ENCODE results near the gene TRIM65.
A peak's percentile ranks its signal among the peaks of the same experiment; 100 is the strongest.

The TRIM65 gene, protein sequence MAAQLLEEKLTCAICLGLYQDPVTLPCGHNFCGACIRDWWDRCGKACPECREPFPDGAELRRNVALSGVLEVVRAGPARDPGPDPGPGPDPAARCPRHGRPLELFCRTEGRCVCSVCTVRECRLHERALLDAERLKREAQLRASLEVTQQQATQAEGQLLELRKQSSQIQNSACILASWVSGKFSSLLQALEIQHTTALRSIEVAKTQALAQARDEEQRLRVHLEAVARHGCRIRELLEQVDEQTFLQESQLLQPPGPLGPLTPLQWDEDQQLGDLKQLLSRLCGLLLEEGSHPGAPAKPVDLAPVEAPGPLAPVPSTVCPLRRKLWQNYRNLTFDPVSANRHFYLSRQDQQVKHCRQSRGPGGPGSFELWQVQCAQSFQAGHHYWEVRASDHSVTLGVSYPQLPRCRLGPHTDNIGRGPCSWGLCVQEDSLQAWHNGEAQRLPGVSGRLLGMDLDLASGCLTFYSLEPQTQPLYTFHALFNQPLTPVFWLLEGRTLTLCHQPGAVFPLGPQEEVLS

GRCh38 chr17:75896415-75897159 lies at the start of gene TRIM65:
Gene TRIM65, minus strand, starts transcription at chr17:75896951. Its CDS starts 14 bp downstream, at chr17:75896937.
- peak; percentile 87 for DNase-seq

GRCh38 chr17:75945211-75945610 lies 48.5 kb upstream of the TRIM65 start:
- no peak for DNase-seq

- DNase-seq: no peak
Observed at GRCh38 chr17:75943491-75943890, 46.7 kb upstream of the TRIM65 start.

- no peak for DNase-seq
Observed at GRCh38 chr17:75942473-75942872, 45.7 kb upstream of the TRIM65 start.

GRCh38 chr17:75941442-75941819 lies 44.7 kb upstream of the TRIM65 start:
- DNase-seq: no peak

GRCh38 chr17:75940727-75941441 lies 44.1 kb upstream of the TRIM65 start, which contains the start of gene FBF1:
Gene FBF1, minus strand, starts transcription at chr17:75941042. Its CDS starts 2,893 bp downstream, at chr17:75938149.
- peak; percentile 97 for DNase-seq

DNA sequence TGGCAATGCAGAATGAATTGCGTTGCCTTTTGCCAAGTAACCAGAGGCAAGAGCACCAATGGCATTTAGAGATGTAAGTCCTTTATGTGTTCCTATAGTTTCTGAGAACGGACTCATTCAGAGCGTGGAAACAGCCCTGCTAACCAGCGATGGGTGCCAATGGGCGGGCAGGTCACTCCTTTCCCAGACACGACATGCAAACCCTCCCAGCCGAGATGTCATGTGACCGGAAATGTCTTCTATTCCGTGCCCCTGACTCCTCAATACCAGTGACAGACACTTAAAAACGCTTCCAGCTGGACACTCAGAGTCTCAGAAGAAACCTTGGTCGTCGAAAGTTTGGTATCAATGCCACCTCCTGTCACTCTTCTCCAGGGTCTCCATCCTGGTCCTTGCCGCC lies 40.9 kb upstream of the TRIM65 start:
- DNase-seq: no peak

DNA sequence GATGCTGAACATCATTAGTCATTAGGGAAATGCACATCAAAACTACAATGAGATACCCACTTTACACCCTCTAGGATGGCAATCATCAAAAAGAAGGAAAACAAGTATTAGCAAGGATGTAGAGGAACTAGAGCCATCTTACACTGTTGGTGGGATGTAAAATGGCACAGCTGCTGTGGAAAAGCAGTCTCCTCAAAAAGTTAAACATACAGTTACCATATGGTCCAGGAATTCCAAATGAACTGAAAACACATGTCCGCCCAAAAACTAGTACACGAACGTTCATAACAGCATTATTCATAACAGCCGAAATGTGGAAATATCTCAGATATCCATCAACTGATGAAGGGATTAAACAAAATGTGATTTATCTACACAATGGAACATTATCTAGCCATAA lies 37.1 kb upstream of the TRIM65 start:
- DNase-seq: no peak

DNA sequence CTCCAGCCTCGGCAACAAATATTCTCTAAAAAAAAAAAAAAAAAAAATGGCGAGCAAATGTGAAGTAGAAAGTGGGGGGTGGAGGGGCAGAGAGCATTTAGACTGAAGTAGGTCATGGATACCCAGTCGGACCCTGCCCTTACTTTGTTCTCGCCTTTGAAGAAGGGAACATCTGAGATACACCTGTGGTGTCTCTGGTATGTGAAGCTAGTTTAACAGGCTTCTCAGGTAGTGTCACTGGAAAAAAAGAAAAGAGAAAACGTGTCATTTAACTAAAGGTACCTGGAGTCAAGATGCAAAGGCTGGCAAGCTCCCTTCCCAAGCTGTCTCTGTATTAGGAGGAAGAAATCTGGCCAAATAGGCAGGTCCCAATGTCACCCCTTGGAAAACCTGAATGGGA lies 36.1 kb upstream of the TRIM65 start:
- DNase-seq: no peak

DNA sequence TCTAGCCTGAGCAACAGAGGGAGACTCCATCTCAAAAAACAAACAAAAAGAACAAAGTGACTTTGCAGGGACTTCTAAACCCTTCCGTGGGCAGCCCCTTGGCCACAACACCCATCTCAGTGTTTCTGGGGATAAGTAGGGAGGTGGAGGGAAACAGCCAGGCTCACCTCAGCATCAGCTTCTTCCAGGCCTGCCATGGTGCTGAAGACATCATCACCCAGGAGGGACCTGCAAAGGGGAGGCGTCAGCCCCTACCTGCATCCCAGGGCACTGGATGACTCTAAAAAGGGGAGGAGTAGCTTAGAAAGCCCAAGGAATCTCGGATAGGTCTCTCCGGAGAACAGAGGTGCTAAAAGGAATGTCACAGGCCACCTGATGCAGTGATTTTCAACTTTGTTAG lies 34.3 kb upstream of the TRIM65 start:
- DNase-seq: no peak

DNA sequence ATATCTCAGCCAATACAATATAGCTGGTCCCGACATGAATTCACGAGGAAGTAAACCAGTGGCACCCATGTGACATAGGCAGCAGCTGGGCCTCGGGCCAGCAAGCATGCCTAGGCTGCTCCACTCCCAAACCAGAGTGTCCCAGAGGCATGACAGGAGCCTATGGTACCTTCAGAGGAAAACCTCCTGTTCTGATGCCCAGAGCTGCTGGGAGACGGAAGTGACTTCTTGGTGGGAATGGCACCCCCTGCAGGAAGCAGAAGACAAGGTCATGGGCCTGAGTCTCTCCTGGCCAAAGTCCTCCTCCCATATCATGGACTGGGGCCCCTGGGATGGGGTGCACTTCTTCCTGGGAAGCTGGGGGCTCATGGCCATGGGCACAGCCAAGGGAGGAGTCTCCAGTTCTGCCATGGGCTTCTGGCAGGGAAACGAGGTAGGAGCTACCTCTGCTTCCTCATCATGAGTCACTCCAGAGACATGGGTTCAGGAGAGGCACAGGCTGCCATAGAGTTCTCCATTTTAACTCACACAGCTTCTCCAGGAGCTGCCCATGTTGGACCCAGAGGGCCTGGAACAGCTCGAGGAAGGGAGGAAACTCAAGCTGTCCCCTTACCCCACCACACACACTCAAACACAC lies 30.7 kb upstream of the TRIM65 start:
- no peak for DNase-seq

DNA sequence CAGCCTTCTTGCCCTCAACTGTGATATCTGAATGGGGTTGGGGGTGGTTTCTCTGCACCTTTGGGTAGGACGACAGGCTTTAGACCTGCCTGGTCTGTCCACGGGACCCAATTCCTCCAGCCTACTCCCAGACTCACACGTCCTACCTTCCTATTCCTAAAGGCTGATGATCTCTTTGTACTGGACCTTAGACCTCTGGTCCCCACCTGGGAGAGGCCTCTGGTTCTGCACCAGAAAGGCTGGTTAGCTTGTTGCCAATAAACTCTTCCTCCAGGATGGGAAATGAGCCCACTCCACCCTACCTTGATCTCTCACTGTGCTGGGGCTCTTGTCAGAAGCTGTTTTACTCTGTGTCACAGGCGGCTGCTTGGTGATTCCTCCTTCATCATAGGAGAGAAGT lies 29.7 kb upstream of the TRIM65 start:
- no peak for DNase-seq

DNA sequence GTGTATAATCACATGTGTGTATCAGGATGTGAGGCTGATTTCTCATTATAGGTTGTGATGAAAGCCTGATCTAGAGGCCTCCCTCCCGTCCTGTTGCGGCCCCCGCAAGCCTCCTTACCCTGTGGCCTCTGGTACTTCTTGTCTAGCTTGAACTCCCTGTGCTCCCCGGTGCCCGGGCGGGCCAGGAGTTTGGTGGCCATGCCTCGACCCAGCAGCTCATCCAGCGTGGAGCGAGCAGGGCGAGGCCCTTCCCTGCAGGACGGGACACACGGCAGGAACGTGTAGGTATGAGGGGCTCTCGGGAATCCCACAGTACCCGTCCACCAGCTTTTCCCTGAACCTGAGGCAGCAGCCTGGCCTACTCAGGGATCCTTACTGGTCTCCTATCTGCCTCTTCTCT lies 29.2 kb upstream of the TRIM65 start:
- no peak for DNase-seq

GRCh38 chr17:75925103-75925502 lies 28.4 kb upstream of the TRIM65 start:
- DNase-seq: no peak

DNA sequence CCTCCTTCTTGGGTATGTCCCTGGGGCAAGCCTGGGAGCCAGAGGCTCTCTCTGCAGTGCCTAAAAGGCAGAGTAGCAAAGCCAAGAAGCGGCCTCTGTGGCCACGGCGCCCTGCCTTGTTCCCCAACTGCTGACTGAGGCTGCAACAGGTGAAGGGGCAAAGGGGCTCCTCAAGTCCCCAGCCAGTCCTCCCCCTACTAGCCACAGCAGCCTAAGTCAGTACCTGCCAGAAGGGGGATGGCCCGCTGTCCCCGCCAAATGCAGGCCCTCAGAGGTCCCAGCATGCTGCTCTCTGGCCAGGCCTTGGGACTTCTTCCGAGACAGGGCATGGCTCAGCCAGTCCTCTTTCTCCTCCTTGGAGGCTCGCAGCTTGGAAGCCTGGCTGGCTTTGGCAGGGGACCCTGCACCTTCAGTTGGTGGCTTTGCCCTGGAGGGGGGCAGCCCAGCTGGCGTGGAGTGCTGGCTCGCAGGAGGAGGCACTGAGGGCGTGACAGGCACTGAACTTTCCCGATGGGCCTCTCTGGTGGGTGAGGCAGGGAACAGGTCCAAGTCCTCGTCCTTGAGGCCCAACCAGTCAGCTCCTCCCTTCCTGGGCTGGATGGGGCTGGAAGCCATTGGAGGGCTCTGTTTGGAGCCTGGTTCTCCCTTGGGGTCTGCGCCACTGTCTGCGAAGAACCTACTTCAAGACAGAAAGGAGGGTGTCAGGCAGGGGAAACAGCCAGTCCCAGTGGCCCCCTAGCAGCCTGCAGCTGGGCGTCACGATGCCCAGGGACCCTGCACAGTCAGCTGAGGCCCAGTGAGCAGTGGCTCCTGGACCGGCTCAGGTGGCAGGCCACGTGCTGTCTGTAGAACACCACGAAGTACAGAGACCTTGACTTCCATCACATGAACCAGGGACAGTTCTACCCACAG lies 26.5 kb upstream of the TRIM65 start:
- no peak for DNase-seq

- no peak for DNase-seq
Observed at GRCh38 chr17:75922173-75922961, 25.6 kb upstream of the TRIM65 start.

GRCh38 chr17:75921596-75921995 lies 24.8 kb upstream of the TRIM65 start:
- DNase-seq: no peak

- no peak for DNase-seq
Observed at GRCh38 chr17:75920045-75920560, 23.4 kb upstream of the TRIM65 start.

DNA sequence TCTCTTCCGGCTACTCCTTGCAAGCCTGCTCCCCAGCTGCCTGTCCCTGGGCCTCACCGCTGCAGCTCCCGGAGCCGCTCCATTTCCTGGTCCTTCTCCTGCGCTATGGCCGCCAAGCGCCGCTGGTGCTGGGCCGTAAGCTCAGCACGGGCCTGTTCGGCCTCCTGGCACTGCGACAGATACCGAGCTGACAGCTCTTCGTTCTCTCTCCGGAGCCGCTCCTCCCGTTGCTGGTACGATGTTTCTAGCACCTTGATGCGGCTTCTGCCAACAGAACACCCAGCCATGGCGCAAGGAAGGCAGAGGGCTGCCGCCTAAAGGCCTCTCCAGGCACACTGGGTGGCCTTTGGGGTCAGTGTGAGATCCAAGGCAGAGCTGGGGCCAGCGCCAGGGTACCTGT lies 22.9 kb upstream of the TRIM65 start:
- no peak for DNase-seq

- peak; percentile 40 for DNase-seq
Observed at GRCh38 chr17:75917917-75918445, 21.2 kb upstream of the TRIM65 start.

All from retina (tissue), 1 donor.